Measurements from ENCODE around the gene CACNA2D4. TPM values are rescaled to one million over a fixed set of nuclear protein-coding genes. Genes with fewer than 3 reads are reported as not detected.

Gene CACNA2D4
- total RNA-seq, 3 donors from 2014 or later, result 3.9 to 9.3 (median 4.8) TPM

GRCh38 chr12:1791104-1791841 is 127.2 kb downstream of the CACNA2D4 start:
- Histone ChIP-seq H3K4me3 (no peak overlapping the region), H3K9me3 (no peaks in the 10 kb centered on the region), H3K36me3 (ENCODE audit: low read depth) (peaks cover 3% of the 10 kb centered on the region), H3K4me1 (ENCODE audit: low read depth) (peaks cover 9% of the 10 kb centered on the region)
- TF ChIP-seq CTCF (IDR thresholded peaks at IDR 0.05), result peak; percentile 48
- intact Hi-C loops (cut with DNase I, micrococcal nuclease), result loop anchor here (1.0 to 10.0 kb wide), 4 partner anchors 139 to 244 kb away; no protein-coding TSS in a partner anchor
- DNase-seq (peak in 2 of 3 donors; percentile 62 to 87), ATAC-seq (peak; percentile 44)

GRCh38 chr12:1790444-1790843 is 128.0 kb downstream of the CACNA2D4 start:
- intact Hi-C loops (cut with DNase I, micrococcal nuclease), result loop anchor here (5.0 to 10.0 kb wide), 3 partner anchors 138 to 244 kb away; no protein-coding TSS in a partner anchor
- ATAC-seq, result no peak
- Histone ChIP-seq H3K9me3 (no peaks in the 10 kb centered on the region), H3K4me3 (no peak overlapping the region), H3K4me1 (ENCODE audit: low read depth) (peaks cover 1% of the 10 kb centered on the region), H3K36me3 (ENCODE audit: low read depth) (peaks cover 4% of the 10 kb centered on the region)
- TF ChIP-seq CTCF (IDR thresholded peaks at IDR 0.05), result no peak
- no peak for DNase-seq

- H3K9me3 ChIP-seq, result no peaks in the 10 kb centered on the region
- H3K4me3 ChIP-seq, result no peak overlapping the region
- ATAC-seq (no peak), DNase-seq (no peak)
- no peak for TF ChIP-seq CTCF (IDR thresholded peaks at IDR 0.05)
- intact Hi-C loops (cut with DNase I, micrococcal nuclease), result no loop called here
- peaks cover 4% of the 10 kb centered on the region for H3K36me3 ChIP-seq (ENCODE audit: low read depth)
- no peaks in the 10 kb centered on the region for H3K4me1 ChIP-seq (ENCODE audit: low read depth)
These were observed 130.7 kb downstream of the CACNA2D4 start for GRCh38 chr12:1787714-1788113.

- no peak overlapping the region for H3K4me3 ChIP-seq
- H3K36me3 ChIP-seq (ENCODE audit: low read depth), result peaks cover 4% of the 10 kb centered on the region
- TF ChIP-seq CTCF (IDR thresholded peaks at IDR 0.05), result no peak
- no peak for DNase-seq
- intact Hi-C loops (cut with DNase I, micrococcal nuclease), result no loop called here
- no peaks in the 10 kb centered on the region for H3K4me1 ChIP-seq (ENCODE audit: low read depth)
- no peak for ATAC-seq
- H3K9me3 ChIP-seq, result no peaks in the 10 kb centered on the region
These were observed 136.2 kb downstream of the CACNA2D4 start for GRCh38 chr12:1782215-1782614.

- no peak for DNase-seq
- intact Hi-C loops (cut with DNase I, micrococcal nuclease), result no loop called here
- no peak for TF ChIP-seq CTCF (IDR thresholded peaks at IDR 0.05)
- Histone ChIP-seq H3K36me3 (ENCODE audit: low read depth) (peaks cover 4% of the 10 kb centered on the region), H3K4me1 (ENCODE audit: low read depth) (no peaks in the 10 kb centered on the region), H3K4me3 (no peak overlapping the region), H3K9me3 (no peaks in the 10 kb centered on the region)
- no peak for ATAC-seq
These were observed 136.7 kb downstream of the CACNA2D4 start for GRCh38 chr12:1781772-1782171.
